Measurements from ENCODE around the gene THPO.

THPO gene

GRCh38 chr3:184333700-184334099, 44.3 kb downstream of the THPO start:
- DNase-seq (ENCODE audit: low read depth), result no peak

GRCh38 chr3:184333190-184333589, 44.8 kb downstream of the THPO start:
- DNase-seq (ENCODE audit: low read depth), result no peak

DNA sequence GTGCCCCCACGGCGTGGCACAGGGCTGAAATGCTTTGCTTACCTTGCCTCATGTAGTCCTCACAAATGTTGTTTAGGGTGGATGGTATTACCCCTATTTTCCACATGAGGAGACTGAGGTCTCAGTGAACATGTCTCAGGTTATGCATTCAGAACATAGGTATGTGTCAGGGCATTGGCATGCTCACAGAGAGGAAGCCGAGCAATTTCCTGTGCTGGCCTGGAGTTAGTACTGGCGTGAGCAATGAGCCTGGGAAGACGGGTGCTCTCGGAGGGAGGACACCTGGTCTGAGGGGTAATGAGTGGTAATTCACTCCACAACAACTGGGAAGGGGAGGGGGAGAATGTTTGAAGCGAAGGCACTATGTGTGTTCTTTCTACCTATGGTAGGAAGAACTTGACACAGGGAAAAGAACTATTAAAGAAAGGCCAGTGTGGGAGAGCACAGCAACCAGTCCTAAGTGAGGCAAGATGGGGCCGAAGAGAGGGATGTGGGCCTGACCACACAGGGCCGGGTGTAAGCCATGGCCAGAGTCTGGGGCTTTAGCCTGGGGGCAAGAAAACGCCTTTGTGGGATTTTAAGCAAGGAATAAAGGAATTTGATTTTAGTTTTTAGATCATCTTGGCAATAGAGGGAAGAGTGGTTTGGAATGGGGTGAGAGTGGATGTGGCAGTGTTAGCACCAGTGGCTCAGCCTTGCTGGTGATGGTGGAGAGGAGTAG, 45.5 kb downstream of the THPO start:
- DNase-seq (ENCODE audit: low read depth), result no peak

GRCh38 chr3:184328516-184328915, 49.5 kb downstream of the THPO start:
- DNase-seq (ENCODE audit: low read depth), result no peak

DNA sequence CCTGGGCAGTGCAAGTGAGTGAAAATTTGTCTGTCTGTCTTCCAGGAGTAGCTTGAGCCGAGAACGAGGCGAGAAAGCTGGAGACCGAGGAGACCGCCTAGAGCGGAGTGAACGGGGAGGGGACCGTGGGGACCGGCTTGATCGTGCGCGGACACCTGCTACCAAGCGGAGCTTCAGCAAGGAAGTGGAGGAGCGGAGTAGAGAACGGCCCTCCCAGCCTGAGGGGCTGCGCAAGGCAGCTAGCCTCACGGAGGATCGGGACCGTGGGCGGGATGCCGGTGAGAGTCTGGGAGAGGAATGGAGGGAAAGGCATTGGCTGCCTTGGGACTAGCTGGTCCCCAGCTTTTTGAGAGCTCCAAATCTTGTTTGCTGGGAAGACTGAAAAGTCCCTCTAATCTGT, 50.8 kb downstream of the THPO start:
- DNase-seq (ENCODE audit: low read depth), result no peak

DNA sequence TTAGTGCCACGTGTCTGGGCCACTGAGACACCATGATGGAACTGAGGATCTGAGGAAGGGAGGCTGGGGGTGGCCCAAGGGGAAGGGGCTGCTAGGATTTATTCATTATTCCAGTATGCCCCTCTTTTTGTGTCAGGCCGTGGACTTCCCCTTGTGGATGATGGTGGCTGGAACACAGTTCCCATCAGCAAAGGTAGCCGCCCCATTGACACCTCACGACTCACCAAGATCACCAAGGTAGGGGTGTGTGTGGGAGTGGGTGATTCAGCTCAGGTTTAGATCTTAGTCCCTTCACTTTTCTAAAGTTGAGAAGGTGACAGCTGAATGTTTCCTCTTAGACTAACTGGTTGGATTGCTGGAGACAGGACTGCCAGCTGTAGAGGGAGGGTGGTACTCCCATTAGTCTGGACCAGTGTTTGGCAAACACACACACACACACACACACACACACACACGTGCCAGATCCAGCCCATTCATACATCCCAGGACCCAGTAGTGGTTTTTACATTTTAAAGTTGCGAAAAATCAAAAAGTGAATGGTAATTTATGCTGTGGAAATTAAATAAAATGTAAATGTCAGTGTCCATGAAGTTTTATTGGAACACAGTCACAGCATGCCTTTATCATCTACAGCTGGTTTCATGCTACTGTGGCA, 52.2 kb downstream of the THPO start:
- DNase-seq (ENCODE audit: low read depth), result no peak

- DNase-seq (ENCODE audit: low read depth), result no peak
Measured at GRCh38 chr3:184325269-184325668, 52.7 kb downstream of the THPO start.

GRCh38 chr3:184323696-184324095, 54.3 kb downstream of the THPO start:
- DNase-seq (ENCODE audit: low read depth), result no peak

- DNase-seq (ENCODE audit: low read depth), result no peak
Measured at GRCh38 chr3:184322731-184323487, 55.1 kb downstream of the THPO start.
